OCI-LY3 (cell line): ENCODE results near the gene NUBP2.

Experiments used
- H2AFZ ChIP-seq: fragments of 200-600, 300-600 bp; shearing (Covaris generic); 2 replicates; pipeline ENCODE4 v1.6.0; 2014; ENCODE audit warnings: antibody characterized with exemption, low read depth, low read length
- H3K27ac ChIP-seq: fragments of 200-600, 300-600 bp; sonication (generic); 2 replicates; pipeline ENCODE4 v1.5.1; 2014; ENCODE audit warnings: mild to moderate bottlenecking, low read length, moderate library complexity, mixed read lengths
- H3K27me3 ChIP-seq: fragments of 200-600, 300-600 bp; sonication (generic); 2 replicates; pipeline ENCODE4 v1.6.1; 2014; ENCODE audit warnings: low read depth, low read length, mixed read lengths
- H3K36me3 ChIP-seq: fragments of 200-600, 300-600 bp; sonication (generic); replicated peaks from 2 replicates; pipeline ENCODE3; 2014; ENCODE audit warnings: low read depth, low read length, mixed read lengths
- H3K4me1 ChIP-seq: fragments of 300-600, 200-600 bp; sonication (generic); 2 replicates; pipeline ENCODE4 v1.6.1; 2014; ENCODE audit warnings: low read length, mixed read lengths
- H3K4me2 ChIP-seq: fragments of 200-600, 300-600 bp; sonication (generic); 2 replicates; pipeline ENCODE4 v1.6.1; 2014; ENCODE audit warnings: low read length, mixed read lengths
- H3K4me3 ChIP-seq: fragments of 300-600, 200-600 bp; sonication (generic); 2 replicates; pipeline ENCODE4 v1.5.1; 2014; ENCODE audit warnings: antibody characterized with exemption, mild to moderate bottlenecking, low read length, moderate library complexity
- H3K79me2 ChIP-seq: fragments of 300-600, 200-600 bp; shearing (Covaris generic); 2 replicates; pipeline ENCODE4 v1.6.1; 2014; ENCODE audit warnings: mild to moderate bottlenecking, low read length, mixed read lengths
- H3K9ac ChIP-seq: fragments of 300-600, 200-600 bp; shearing (Covaris generic); 2 replicates; pipeline ENCODE4 v1.6.0; 2014; ENCODE audit warnings: mild to moderate bottlenecking, low read length, moderate library complexity
- H3K9me3 ChIP-seq: fragments of 200-600, 300-600 bp; shearing (Covaris generic); 2 replicates; pipeline ENCODE4 v1.6.1; 2014; ENCODE audit warnings: low read length, mixed read lengths; ENCODE audit not compliant: insufficient read depth
- H4K20me1 ChIP-seq: fragments of 200-600, 300-600 bp; sonication (generic); 2 replicates; pipeline ENCODE4 v1.6.1; 2016; ENCODE audit warnings: low read length, mixed read lengths; ENCODE audit not compliant: insufficient read depth
- CTCF ChIP-seq: fragments of 200-600, 300-600 bp; sonication (generic); IDR thresholded peaks from 2 replicates; pipeline ENCODE4 v1.5.1; 2014; ENCODE audit warnings: antibody characterized with exemption, low read length, low read depth
- EZH2phosphoT487 ChIP-seq: fragments of 200-600 bp; shearing (Covaris generic); IDR thresholded peaks from 2 replicates; pipeline ENCODE4 v1.6.1; 2018; ENCODE audit warnings: antibody characterized with exemption, mixed run types, low read depth

NUBP2 gene

GRCh38 chr16:1757714-1758461 lies 24.9 kb upstream of the NUBP2 start:
- no peaks in the 10 kb centered on the region for H3K36me3 ChIP-seq
- no peaks in the 10 kb centered on the region for H3K79me2 ChIP-seq
- H3K27me3 ChIP-seq = no peaks in the 10 kb centered on the region
- H3K9me3 ChIP-seq = no peaks in the 10 kb centered on the region
- H3K4me1 ChIP-seq = no peaks in the 10 kb centered on the region
- H3K4me3 ChIP-seq = no peak overlapping the region
- TF ChIP-seq CTCF = no peak
- no peak for TF ChIP-seq EZH2phosphoT487
- no peak overlapping the region for H3K9ac ChIP-seq
- H2AFZ ChIP-seq = no peak overlapping the region
- no peaks in the 10 kb centered on the region for H4K20me1 ChIP-seq
- H3K27ac ChIP-seq = no peak overlapping the region
- no peak overlapping the region for H3K4me2 ChIP-seq

GRCh38 chr16:1758923-1759322 lies 23.8 kb upstream of the NUBP2 start:
- Histone ChIP-seq H3K79me2 (no peaks in the 10 kb centered on the region), H3K9ac (no peak overlapping the region), H3K9me3 (no peaks in the 10 kb centered on the region), H3K4me2 (no peak overlapping the region), H4K20me1 (no peaks in the 10 kb centered on the region), H3K36me3 (no peaks in the 10 kb centered on the region), H3K27ac (no peak overlapping the region), H2AFZ (no peak overlapping the region), H3K4me1 (no peaks in the 10 kb centered on the region), H3K27me3 (no peaks in the 10 kb centered on the region), H3K4me3 (no peak overlapping the region)
- TF ChIP-seq CTCF (no peak), EZH2phosphoT487 (no peak)

- no peak overlapping the region for H3K9ac ChIP-seq
Observed at GRCh38 chr16:1759511-1759910, 23.2 kb upstream of the NUBP2 start.

GRCh38 chr16:1760911-1761310 lies 21.8 kb upstream of the NUBP2 start:
- Histone ChIP-seq H3K27me3 (no peaks in the 10 kb centered on the region), H3K79me2 (no peaks in the 10 kb centered on the region), H3K36me3 (peaks cover 2% of the 10 kb centered on the region), H3K4me1 (no peaks in the 10 kb centered on the region), H2AFZ (no peak overlapping the region), H3K4me2 (no peak overlapping the region), H4K20me1 (no peaks in the 10 kb centered on the region), H3K4me3 (no peak overlapping the region), H3K27ac (no peak overlapping the region), H3K9me3 (no peaks in the 10 kb centered on the region), H3K9ac (no peak overlapping the region)
- TF ChIP-seq CTCF = no peak
- TF ChIP-seq EZH2phosphoT487 = no peak

More at GRCh38 chr16:1759511-1759910, 23.2 kb upstream of the NUBP2 start:
- H3K9me3 ChIP-seq = no peaks in the 10 kb centered on the region
- H3K79me2 ChIP-seq = no peaks in the 10 kb centered on the region
- H3K27me3 ChIP-seq = no peaks in the 10 kb centered on the region
- no peaks in the 10 kb centered on the region for H4K20me1 ChIP-seq
- no peaks in the 10 kb centered on the region for H3K4me1 ChIP-seq
- no peak for TF ChIP-seq CTCF
- TF ChIP-seq EZH2phosphoT487 = no peak
- H3K27ac ChIP-seq = no peak overlapping the region
- no peaks in the 10 kb centered on the region for H3K36me3 ChIP-seq
- no peak overlapping the region for H3K4me2 ChIP-seq
- no peak overlapping the region for H2AFZ ChIP-seq
- no peak overlapping the region for H3K4me3 ChIP-seq
